Stimulated activated CD4-positive, alpha-beta T cell treated with anti-CD3 and anti-CD28 coated beads, TNF-alpha, amount 100 ng/mL, for 4 hours (primary cell): ENCODE measurements around the gene CDH4.

Source experiments
- DNase-seq, 3 experiments: peaks; one replicate each; pipeline ENCODE4 v3.0.0-alpha.2; 2020; ENCODE audit warnings: low read depth in 3 of 3

CDH4 gene

GRCh38 chr20:61516346-61517208 lies 264.5 kb downstream of the CDH4 start:
- DNase-seq: no peak

GRCh38 chr20:61517419-61517818 lies 265.4 kb downstream of the CDH4 start:
- DNase-seq: no peak

- no peak for DNase-seq
These were observed 266.4 kb downstream of the CDH4 start for GRCh38 chr20:61518424-61518951.

GRCh38 chr20:61519488-61519887 lies 267.4 kb downstream of the CDH4 start:
- DNase-seq: no peak

- DNase-seq: no peak
These were observed 268.2 kb downstream of the CDH4 start for GRCh38 chr20:61520076-61520892.

GRCh38 chr20:61520893-61521460 lies 268.9 kb downstream of the CDH4 start:
- no peak for DNase-seq

- DNase-seq: no peak
These were observed 269.8 kb downstream of the CDH4 start for GRCh38 chr20:61521687-61522420.

GRCh38 chr20:61522498-61523090 lies 270.5 kb downstream of the CDH4 start:
- DNase-seq: no peak

- DNase-seq: no peak
These were observed 271.1 kb downstream of the CDH4 start for GRCh38 chr20:61523145-61523544.

- no peak for DNase-seq
These were observed 273.0 kb downstream of the CDH4 start for GRCh38 chr20:61524951-61525666.

- no peak for DNase-seq
These were observed 273.8 kb downstream of the CDH4 start for GRCh38 chr20:61525781-61526431.

GRCh38 chr20:61526907-61527306 lies 274.8 kb downstream of the CDH4 start:
- no peak for DNase-seq

GRCh38 chr20:61527626-61528025 lies 275.6 kb downstream of the CDH4 start:
- no peak for DNase-seq

GRCh38 chr20:61528591-61528990 lies 276.5 kb downstream of the CDH4 start:
- DNase-seq: no peak

GRCh38 chr20:61529354-61529753 lies 277.3 kb downstream of the CDH4 start:
- no peak for DNase-seq

- DNase-seq: no peak
These were observed 279.7 kb downstream of the CDH4 start for GRCh38 chr20:61531553-61532345.

- no peak for DNase-seq
These were observed 280.7 kb downstream of the CDH4 start for GRCh38 chr20:61532736-61533135.

- DNase-seq: no peak
These were observed 281.2 kb downstream of the CDH4 start for GRCh38 chr20:61533231-61533631.

- no peak for DNase-seq
These were observed 282.3 kb downstream of the CDH4 start for GRCh38 chr20:61534346-61534745.
